MCF 10A (cell line): ENCODE measurements around the gene LCT. TPM values are rescaled to one million over a fixed set of nuclear protein-coding genes. Genes with fewer than 3 reads are reported as not detected.
A peak's percentile ranks its signal among the peaks of the same experiment; 100 is the strongest.

ENCODE experiments used
- BruUV-seq: library from RNA; stranded (reverse); fragments of 400-500 nt; replicated peaks from 2 replicates; lab custom pipeline; 2021; lab: Mats Ljungman, UMichigan
- CTCF ChIA-PET: fragments of 300-600 bp; sonication (Branson Sonifier 250); formaldehyde crosslinking; extraction: SDS; loops from one replicate; lab custom pipeline; 2021; ENCODE audit warnings: antibody characterized with exemption, inconsistent platforms; lab: Yijun Ruan, JAX
- POLR2A ChIA-PET: fragments of 300-600, 350-650 bp; sonication (Branson Sonifier 250); formaldehyde crosslinking; extraction: SDS; loops from one replicate; lab custom pipeline; 2020; ENCODE audit warnings: antibody characterized with exemption, inconsistent platforms; lab: Yijun Ruan, JAX
- DNase-seq: peaks from one replicate; pipeline ENCODE4 v3.0.0-alpha.2; 2018; ENCODE audit not compliant: unreplicated experiment
- H3K27ac Mint-ChIP-seq: one replicate; pipeline ENCODE4 v1.8.0; 2022; ENCODE audit warnings: mild to moderate bottlenecking, low read depth, mixed read lengths; ENCODE audit not compliant: unreplicated experiment
- H3K27me3 Mint-ChIP-seq: one replicate; pipeline ENCODE4 v1.8.0; 2022; ENCODE audit warnings: mixed read lengths; ENCODE audit not compliant: insufficient read depth, unreplicated experiment
- H3K36me3 Mint-ChIP-seq: one replicate; pipeline ENCODE4 v1.8.0; 2022; ENCODE audit warnings: mild to moderate bottlenecking, moderate library complexity, mixed read lengths; ENCODE audit not compliant: insufficient read depth, unreplicated experiment
- H3K4me1 Mint-ChIP-seq: one replicate; pipeline ENCODE4 v1.8.0; 2022; ENCODE audit warnings: mixed read lengths; ENCODE audit not compliant: insufficient read depth, unreplicated experiment
- H3K4me3 Mint-ChIP-seq: one replicate; pipeline ENCODE4 v1.8.0; 2022; ENCODE audit warnings: mild to moderate bottlenecking, moderate library complexity, mixed read lengths; ENCODE audit not compliant: unreplicated experiment
- H3K9me3 Mint-ChIP-seq: one replicate; pipeline ENCODE4 v1.8.0; 2022; ENCODE audit warnings: mixed read lengths; ENCODE audit not compliant: unreplicated experiment
- CTCF ChIP-seq: fragments of 200-600 bp; IDR thresholded peaks from one replicate; pipeline ENCODE4 v1.8.0; 2022; ENCODE audit warnings: antibody characterized with exemption, mild to moderate bottlenecking; ENCODE audit not compliant: unreplicated experiment
- intact Hi-C: fragments of 100-400 bp; cut with micrococcal nuclease; formaldehyde crosslinking; loops from 2 replicates; pipeline ENCODE4 v1.14.1; 2022
- total RNA-seq: library from RNA; stranded (reverse); gene quantifications from 2 replicates; pipeline ENCODE4 v1.2.3, GENCODE V29; 2022

The LCT gene
- total RNA-seq, 1 experiment from 2014 or later, result not detected

GRCh38 chr2:135792401-135793150, 44.4 kb downstream of the LCT start:
- H3K4me1 Mint-ChIP-seq, result peaks cover 13% of the 10 kb centered on the region
- ChIA-PET POLR2A (no interaction called here), CTCF (no interaction called here)
- no peak for DNase-seq
- no peak for TF ChIP-seq CTCF
- no peaks in the 10 kb centered on the region for H3K27me3 Mint-ChIP-seq
- no peaks in the 10 kb centered on the region for H3K36me3 Mint-ChIP-seq
- intact Hi-C loops, result no loop called here
- no peaks in the 10 kb centered on the region for H3K9me3 Mint-ChIP-seq
- BruUV-seq, result no TSS peak
- H3K4me3 Mint-ChIP-seq, result no peak overlapping the region
- no peak overlapping the region for H3K27ac Mint-ChIP-seq

GRCh38 chr2:135791418-135792190, 45.4 kb downstream of the LCT start:
- DNase-seq, result no peak
- Mint-ChIP-seq H3K36me3 (peaks cover 10% of the 10 kb centered on the region), H3K27me3 (no peaks in the 10 kb centered on the region), H3K4me3 (no peak overlapping the region), H3K9me3 (no peaks in the 10 kb centered on the region), H3K4me1 (peaks cover 17% of the 10 kb centered on the region), H3K27ac (no peak overlapping the region)
- no TSS peak for BruUV-seq
- POLR2A ChIA-PET, result no interaction called here
- no peak for TF ChIP-seq CTCF
- intact Hi-C loops, result no loop called here
- CTCF ChIA-PET, result interaction anchor here (0.6 to 1.1 kb wide), 2 partner anchors 10 to 22 kb away, joined by 4 to 5 read pairs; no protein-coding TSS in a partner anchor

GRCh38 chr2:135790423-135790822, 46.6 kb downstream of the LCT start:
- no TSS peak for BruUV-seq
- peaks cover 21% of the 10 kb centered on the region for H3K36me3 Mint-ChIP-seq
- H3K4me3 Mint-ChIP-seq, result no peak overlapping the region
- H3K9me3 Mint-ChIP-seq, result no peaks in the 10 kb centered on the region
- POLR2A ChIA-PET, result no interaction called here
- no peak for TF ChIP-seq CTCF
- CTCF ChIA-PET, result interaction anchor here (0.6 kb wide), 2 partner anchors 787 to 1378 kb away, joined by 3 read pairs; no protein-coding TSS in a partner anchor
- no peak overlapping the region for H3K27ac Mint-ChIP-seq
- no peaks in the 10 kb centered on the region for H3K27me3 Mint-ChIP-seq
- DNase-seq, result no peak
- intact Hi-C loops, result no loop called here
- H3K4me1 Mint-ChIP-seq, result peaks cover 17% of the 10 kb centered on the region

- intact Hi-C loops, result no loop called here
- POLR2A ChIA-PET, result no interaction called here
- Mint-ChIP-seq H3K36me3 (peaks cover 53% of the 10 kb centered on the region), H3K9me3 (no peaks in the 10 kb centered on the region), H3K4me3 (no peak overlapping the region), H3K4me1 (peaks cover 15% of the 10 kb centered on the region), H3K27me3 (no peaks in the 10 kb centered on the region), H3K27ac (peak overlapping the region; percentile 46)
- CTCF ChIA-PET, result interaction anchor here (1.5 to 2.8 kb wide), 3 partner anchors 11 to 798 kb away, joined by 4 to 25 read pairs (median 4); no protein-coding TSS in a partner anchor
- no peak for TF ChIP-seq CTCF
- peak; percentile 57 for DNase-seq
- no TSS peak for BruUV-seq
These were observed 50.2 kb downstream of the LCT start for GRCh38 chr2:135786823-135787222.
